Activated CD8-positive, alpha-beta memory T cell treated with anti-CD3 and anti-CD28 coated beads for 4 hours (primary cell): Measurements from ENCODE around the gene NSG1.
"Not testable (repeated sequence)": the region's sequence is repeated elsewhere in the genome, so short reads cannot be mapped to it uniquely, and the experiment has no call there.

Experiments used
- DNase-seq, 2 donors: peaks; one replicate each; pipeline ENCODE4 v3.0.0-alpha.2; 2020; ENCODE audit warnings: low read depth in 2 of 2

NSG1 gene

GRCh38 chr4:4433941-4434340 is 47.0 kb downstream of the NSG1 start:
- DNase-seq: no peak

GRCh38 chr4:4436244-4436823 is 49.4 kb downstream of the NSG1 start:
- DNase-seq: no peak

- DNase-seq: no peak
These were observed 51.0 kb downstream of the NSG1 start for GRCh38 chr4:4437798-4438470.

GRCh38 chr4:4438891-4439290 is 52.0 kb downstream of the NSG1 start:
- no peak for DNase-seq

GRCh38 chr4:4439782-4440181 is 52.9 kb downstream of the NSG1 start:
- no peak for DNase-seq

GRCh38 chr4:4440333-4441061 is 53.6 kb downstream of the NSG1 start:
- no peak for DNase-seq

- no peak for DNase-seq
These were observed 56.9 kb downstream of the NSG1 start for GRCh38 chr4:4443821-4444220.

GRCh38 chr4:4446434-4446833 is 59.5 kb downstream of the NSG1 start:
- DNase-seq: no peak

GRCh38 chr4:4455210-4455865 is 68.4 kb downstream of the NSG1 start:
- DNase-seq: no peak

- no peak for DNase-seq
These were observed 69.4 kb downstream of the NSG1 start for GRCh38 chr4:4456351-4456750.

- no peak for DNase-seq
These were observed 70.1 kb downstream of the NSG1 start for GRCh38 chr4:4456816-4457578.

GRCh38 chr4:4457803-4458553 is 71.1 kb downstream of the NSG1 start:
- no peak for DNase-seq

- no peak for DNase-seq
These were observed 72.3 kb downstream of the NSG1 start for GRCh38 chr4:4459181-4459580.

GRCh38 chr4:4460759-4461158 is 73.9 kb downstream of the NSG1 start:
- no peak for DNase-seq

- DNase-seq: no peak
These were observed 74.3 kb downstream of the NSG1 start for GRCh38 chr4:4461178-4461577.

GRCh38 chr4:4461850-4462249 is 74.9 kb downstream of the NSG1 start:
- DNase-seq: no peak

- DNase-seq: no peak
These were observed 76.1 kb downstream of the NSG1 start for GRCh38 chr4:4462970-4463369.

GRCh38 chr4:4465238-4465637 is 78.3 kb downstream of the NSG1 start:
- not testable (repeated sequence) for DNase-seq
